HG03521 (cell line): Measurements from ENCODE around the gene OR5F1.

Experiments
- ATAC-seq: cut with Tn5 transposase; IDR thresholded peaks from one replicate; pipeline ENCODE4 v1.9.1; 2021; ENCODE audit warnings: mild to moderate bottlenecking, moderate library complexity; ENCODE audit not compliant: unreplicated experiment

Gene OR5F1

GRCh38 chr11:55994525-55994924 lies at the start of gene OR5F1:
TSS of gene OR5F1 (minus strand) at chr11:55994625. CDS start at chr11:55994625, 0 bp downstream.
- ATAC-seq = no peak

- ATAC-seq = no peak
These were observed 32.9 kb upstream of the OR5F1 start, which contains the start of gene OR5AS1 for GRCh38 chr11:56027354-56027753. TSS of gene OR5AS1 (plus strand) at chr11:56027654. CDS start at chr11:56030419, 2,765 bp downstream.

DNA sequence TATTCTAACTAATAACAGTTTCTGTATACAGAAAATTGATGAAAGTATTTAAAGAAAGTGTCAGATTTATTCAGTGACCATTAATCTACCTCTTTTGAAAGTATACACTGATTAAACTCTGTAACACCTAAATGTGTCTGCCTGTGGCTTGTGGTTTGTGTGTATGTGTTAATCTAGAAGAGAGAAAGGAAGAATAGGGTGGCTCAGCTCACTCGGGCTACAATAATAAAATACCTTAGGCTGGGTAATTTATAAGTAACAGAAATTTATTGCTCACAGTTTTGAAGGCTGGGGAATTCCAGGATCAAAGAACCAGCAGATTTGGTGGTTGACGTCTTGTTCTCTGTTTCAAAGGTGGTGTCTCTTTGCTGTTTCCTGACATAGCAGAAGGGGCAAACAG lies 19.4 kb upstream of the OR5F1 start:
- no peak for ATAC-seq

GRCh38 chr11:56010716-56011115 lies 16.3 kb upstream of the OR5F1 start:
- ATAC-seq = no peak

DNA sequence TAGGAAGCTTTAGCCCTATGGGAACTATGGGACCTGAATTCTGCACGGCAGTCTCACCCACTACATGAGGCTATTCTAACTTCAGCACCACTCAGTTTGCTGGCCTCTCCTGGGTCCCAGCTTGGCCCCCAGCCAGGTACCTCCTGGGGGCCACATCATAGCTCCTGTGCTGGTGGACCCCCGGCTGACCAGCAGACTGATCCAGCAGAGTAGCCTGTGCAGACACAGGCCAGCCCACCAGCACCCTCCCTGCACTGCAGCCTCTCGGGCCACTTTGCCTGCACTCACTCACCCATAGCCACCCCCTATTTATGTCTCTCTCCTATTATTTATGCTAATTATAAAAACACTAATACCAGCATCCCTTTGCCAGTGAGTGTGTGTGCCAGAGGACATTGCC lies 23.5 kb downstream of the OR5F1 start:
- no peak for ATAC-seq

- no peak for ATAC-seq
These were observed 24.6 kb downstream of the OR5F1 start, which contains the start of gene OR10AG1 for GRCh38 chr11:55969845-55970244. TSS of gene OR10AG1 (minus strand) at chr11:55969945. CDS start at chr11:55969907, 38 bp downstream.

GRCh38 chr11:55967914-55968313 lies 26.5 kb downstream of the OR5F1 start:
- no peak for ATAC-seq

DNA sequence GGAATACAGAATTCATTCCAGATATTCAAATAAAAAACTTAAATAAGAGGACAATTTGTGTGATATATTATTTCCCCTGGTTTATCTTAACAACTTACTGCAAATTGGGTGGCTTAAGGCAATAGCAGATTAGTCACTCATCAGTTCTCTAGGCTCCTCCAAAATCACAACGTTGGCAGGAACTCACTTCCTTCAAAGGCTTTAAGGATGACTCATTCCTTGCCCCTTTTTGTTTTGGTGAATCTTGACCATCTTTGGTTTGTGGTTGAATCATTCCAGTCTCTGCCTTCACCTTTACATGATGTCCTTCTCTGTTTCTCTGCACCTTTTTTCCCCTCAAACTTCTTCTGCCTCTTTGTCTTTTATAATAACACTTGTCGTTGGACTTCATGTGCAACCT lies 28.0 kb downstream of the OR5F1 start:
- no peak for ATAC-seq

- ATAC-seq = no peak
These were observed 37.9 kb downstream of the OR5F1 start for GRCh38 chr11:55956521-55956920.

DNA sequence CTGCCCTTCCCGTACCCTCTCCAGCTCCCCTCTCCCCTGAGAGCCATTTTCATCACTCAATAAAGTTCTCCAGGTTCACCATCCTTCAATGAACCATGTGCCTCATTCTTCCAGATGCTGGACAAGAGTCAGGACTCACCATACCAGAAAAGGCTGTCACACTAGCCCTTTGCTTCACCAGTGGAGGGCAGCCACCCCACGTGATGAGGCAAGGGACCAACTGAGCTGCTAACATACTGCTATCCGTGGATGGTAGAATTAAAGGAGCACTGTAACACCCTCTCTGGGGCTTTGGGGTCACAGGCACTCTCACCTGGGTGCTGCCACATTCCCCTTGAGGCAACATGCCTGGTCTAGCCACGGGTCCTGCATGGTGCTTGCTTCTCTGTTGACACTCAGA lies 45.1 kb downstream of the OR5F1 start:
- ATAC-seq = no peak
